ENCODE data around the gene ABCA10. TPM values are rescaled to one million over a fixed set of nuclear protein-coding genes. Genes with fewer than 3 reads are reported as not detected.
"Not testable (repeated sequence)": the region's sequence is repeated elsewhere in the genome, so short reads cannot be mapped to it uniquely, and the experiment has no call there.

Gene ABCA10
- polyA plus RNA-seq, 3 donors, result 1.8 to 25.1 (median 6.9) TPM

DNA sequence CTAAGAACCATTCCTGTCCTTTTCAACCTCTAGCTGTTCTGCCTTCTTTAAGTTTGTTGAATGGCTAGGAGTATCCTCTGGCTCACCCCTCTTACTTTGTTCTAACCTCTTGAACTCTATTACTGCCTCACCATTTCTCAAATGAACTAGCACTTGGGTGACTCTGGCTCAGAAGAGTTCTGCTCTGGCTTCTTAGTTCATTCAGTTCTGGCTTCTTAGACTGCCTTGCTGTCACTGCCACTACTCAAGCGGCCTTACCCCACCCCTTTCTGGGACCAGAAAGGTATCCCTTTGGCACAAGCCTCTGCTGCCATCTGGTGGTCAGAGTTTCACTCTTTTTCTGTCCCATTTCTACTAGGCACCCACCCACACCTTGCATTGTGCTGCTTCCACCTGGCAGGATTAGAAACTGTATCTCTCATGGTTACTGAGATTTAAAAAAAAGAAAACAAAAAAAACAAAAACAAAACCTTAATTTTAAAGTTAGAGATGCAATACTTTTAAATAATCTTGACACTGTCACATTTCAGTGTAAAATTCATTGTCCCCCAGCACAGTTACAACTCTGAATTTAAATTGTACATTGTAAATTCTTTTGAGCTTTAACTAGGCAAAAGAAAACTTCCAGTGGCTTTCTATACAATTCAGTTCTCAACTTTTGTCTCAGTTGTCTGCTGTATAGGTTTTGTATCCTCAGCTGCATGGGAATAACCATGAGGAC, 6.9 kb upstream of the ABCA10 start:
- WGBS, 3 donors, result 3 to 39% (median 8%) methylated on average over 1 of the region's 1 CpG
- no peak overlapping the region for H3K27ac ChIP-seq (ENCODE audit: low read depth, low read length)

GRCh38 chr17:69232650-69233049, 4.0 kb upstream of the ABCA10 start:
- no peak overlapping the region for H3K27ac ChIP-seq (ENCODE audit: low read depth, low read length)

GRCh38 chr17:69231521-69231920, 2.9 kb upstream of the ABCA10 start:
- 79 to 100% (median 88%) methylated on average over 1 of the region's 1 CpG for WGBS, 3 donors

GRCh38 chr17:69230939-69231338, 2.3 kb upstream of the ABCA10 start:
- 95 to 97% (median 96%) methylated on average over 3 of the region's 3 CpGs for WGBS, 3 donors

More at GRCh38 chr17:69231521-69231920, 2.9 kb upstream of the ABCA10 start:
- H3K27ac ChIP-seq (ENCODE audit: low read depth, low read length), result no peak overlapping the region

DNA sequence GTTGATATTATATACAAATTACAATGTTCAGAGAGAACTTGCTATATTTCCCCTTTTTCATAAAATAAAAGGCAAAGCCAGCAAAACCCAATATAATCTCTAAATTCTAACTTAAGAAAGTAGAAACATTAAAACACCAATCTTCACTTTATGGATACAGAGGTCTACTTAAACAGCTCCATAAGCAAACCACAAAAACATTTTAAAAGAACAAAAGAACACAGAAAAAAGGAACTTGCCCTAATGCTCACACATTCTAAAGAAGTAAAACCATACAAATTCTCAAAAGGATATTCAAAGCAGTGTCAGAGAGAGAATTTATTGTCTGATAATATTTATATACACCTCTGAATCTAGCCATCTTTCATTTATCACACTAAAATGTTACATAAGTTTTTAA, 606 bp downstream of the ABCA10 start:
- no peak overlapping the region for H3K27ac ChIP-seq (ENCODE audit: low read depth, low read length)

More at GRCh38 chr17:69230939-69231338, 2.3 kb upstream of the ABCA10 start:
- no peak overlapping the region for H3K27ac ChIP-seq (ENCODE audit: low read depth, low read length)

GRCh38 chr17:69227541-69227940, 1.1 kb downstream of the ABCA10 start:
- WGBS, 3 donors, result 23 to 83% (median 29%) methylated on average over 2 of the region's 2 CpGs
- no peak overlapping the region for H3K27ac ChIP-seq (ENCODE audit: low read depth, low read length)

GRCh38 chr17:69223809-69224208, 4.8 kb downstream of the ABCA10 start:
- no peak overlapping the region for H3K27ac ChIP-seq (ENCODE audit: low read depth, low read length)
- 80 to 94% (median 80%) methylated on average over 3 of the region's 3 CpGs for WGBS, 3 donors

DNA sequence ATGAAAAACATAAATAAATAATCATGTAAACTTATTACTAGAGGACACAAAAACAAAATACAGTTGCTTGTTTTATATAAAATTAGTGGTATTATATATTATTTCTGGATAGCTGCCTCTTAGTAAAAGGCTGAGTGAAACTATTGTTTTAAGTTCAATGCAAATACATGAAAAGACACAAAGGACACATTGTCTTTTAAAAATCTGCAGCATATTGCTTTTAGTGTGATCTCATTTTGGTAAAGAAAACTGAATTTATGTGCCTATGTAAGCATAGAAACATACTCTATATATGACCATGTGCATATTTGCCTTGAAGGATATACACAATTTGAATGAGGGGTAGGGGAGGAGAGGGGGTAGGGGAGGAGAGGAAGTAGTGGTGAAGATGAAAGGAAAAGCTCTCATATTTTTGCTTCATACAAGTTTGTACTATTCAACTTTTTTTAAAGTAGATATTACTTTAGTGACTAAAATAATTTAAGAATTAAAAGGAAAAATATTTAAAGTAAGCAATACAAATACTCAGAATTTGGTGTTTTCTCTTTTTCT, 5.8 kb downstream of the ABCA10 start:
- H3K27ac ChIP-seq (ENCODE audit: low read depth, low read length), result no peak overlapping the region

GRCh38 chr17:69220098-69220497, 8.5 kb downstream of the ABCA10 start:
- 52 to 89% (median 81%) methylated on average over 1 of the region's 1 CpG for WGBS, 3 donors
- no peak overlapping the region for H3K27ac ChIP-seq (ENCODE audit: low read depth, low read length)

GRCh38 chr17:69218986-69219385, 9.6 kb downstream of the ABCA10 start:
- no peak overlapping the region for H3K27ac ChIP-seq (ENCODE audit: low read depth, low read length)
- WGBS, 3 donors, result 84 to 91% (median 90%) methylated on average over 3 of the region's 3 CpGs

- H3K27ac ChIP-seq (ENCODE audit: low read depth, low read length), result no peak overlapping the region
- WGBS, 3 donors, result 92 to 95% (median 94%) methylated on average over 9 of the region's 9 CpGs
Measured at GRCh38 chr17:69213059-69213813, 15.4 kb downstream of the ABCA10 start.

DNA sequence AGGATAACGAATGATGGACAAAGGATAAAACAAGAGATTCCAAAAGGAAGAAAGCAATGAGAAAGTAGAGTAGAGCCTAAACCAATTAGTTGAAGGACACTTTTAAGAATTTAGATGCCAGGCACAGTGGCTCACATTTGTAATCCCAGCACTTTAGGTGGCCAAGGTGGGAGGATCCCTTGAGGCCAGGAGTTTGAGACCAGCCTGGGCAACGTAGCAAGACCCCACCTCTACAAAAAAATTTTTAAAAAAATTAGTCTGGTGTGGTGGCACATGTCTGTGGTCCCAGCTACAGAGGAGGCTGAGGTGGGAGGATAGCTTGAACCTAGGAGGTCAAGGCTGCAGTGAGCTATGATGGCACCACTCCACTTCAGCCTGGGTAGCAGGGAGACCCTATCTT, 20.0 kb downstream of the ABCA10 start:
- no peak overlapping the region for H3K27ac ChIP-seq (ENCODE audit: low read depth, low read length)
- 92 to 95% (median 95%) methylated on average over 2 of the region's 2 CpGs for WGBS, 3 donors

- H3K27ac ChIP-seq (ENCODE audit: low read depth, low read length), result no peak overlapping the region
- 58 to 89% (median 63%) methylated on average over 4 of the region's 4 CpGs for WGBS, 3 donors
Measured at GRCh38 chr17:69207151-69207550, 21.5 kb downstream of the ABCA10 start.

DNA sequence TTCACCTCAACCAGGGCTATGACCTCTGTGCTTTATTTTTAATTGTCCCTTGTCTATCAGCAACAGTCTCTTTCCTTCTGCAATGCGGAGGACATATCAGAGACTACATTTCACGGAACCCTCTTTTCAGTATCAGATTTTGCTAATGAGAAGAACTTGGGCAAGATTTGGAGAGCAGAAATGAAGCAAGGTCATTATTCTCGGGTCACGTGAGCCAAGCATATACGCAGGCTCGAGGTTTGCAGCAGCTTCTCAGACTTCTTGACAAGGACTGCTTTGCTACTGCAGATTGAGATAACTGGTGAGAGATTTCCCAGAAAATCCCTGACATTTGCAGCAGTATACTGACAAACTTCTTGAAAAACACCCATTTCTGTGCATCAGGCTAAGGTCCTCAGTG, 30.4 kb downstream of the ABCA10 start:
- H3K27ac ChIP-seq (ENCODE audit: low read depth, low read length), result no peak overlapping the region
- WGBS, 3 donors, result 90 to 94% (median 91%) methylated on average over 6 of the region's 6 CpGs

DNA sequence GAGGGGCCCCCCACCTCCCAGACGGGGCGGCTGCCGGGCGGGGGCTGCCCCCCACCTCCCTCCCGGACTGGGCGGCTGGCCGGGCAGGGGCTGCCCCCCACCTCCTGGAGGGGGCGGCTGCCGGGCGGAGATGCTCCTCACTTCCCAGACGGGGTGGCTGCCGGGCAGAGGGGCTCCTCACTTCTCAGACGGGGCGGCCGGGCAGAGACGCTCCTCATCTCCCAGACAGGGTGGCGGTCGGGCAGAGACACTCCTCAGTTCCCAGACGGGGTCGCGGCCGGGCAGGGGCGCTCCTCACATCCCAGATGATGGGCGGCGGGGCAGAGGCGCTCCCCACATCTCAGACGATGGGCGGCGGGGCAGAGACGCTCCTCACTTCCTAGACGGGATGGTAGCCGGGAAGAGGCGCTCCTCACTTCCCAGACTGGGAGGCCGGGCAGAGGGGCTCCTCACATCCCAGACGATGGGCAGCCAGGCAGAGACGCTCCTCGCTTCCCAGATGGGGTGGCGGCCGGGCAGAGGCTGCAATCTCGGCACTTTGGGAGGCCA, 32.4 kb downstream of the ABCA10 start:
- not testable (repeated sequence) for H3K27ac ChIP-seq (ENCODE audit: low read depth, low read length)
- WGBS, 3 donors, result 96 to 97% (median 97%) methylated on average over 14 to 38 of the region's 40 CpGs

DNA sequence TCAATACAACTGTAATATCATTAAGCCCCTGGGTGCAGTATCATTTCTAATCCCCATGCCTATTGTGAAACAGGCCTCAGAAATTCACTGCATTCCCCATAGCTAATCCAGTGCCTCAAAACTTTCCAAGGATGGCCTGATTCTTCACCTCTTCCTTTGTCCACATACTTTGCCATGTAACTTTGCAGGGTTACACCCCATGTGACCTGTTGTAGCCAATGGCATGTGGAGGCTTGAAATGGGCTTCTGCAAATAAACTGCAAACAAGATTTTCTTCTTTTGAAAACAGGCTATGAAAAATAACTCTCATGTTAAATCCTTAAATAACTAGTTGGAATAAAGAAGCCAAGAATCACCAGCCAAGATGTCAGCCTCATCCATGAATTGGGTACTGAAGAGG, 35.9 kb downstream of the ABCA10 start:
- H3K27ac ChIP-seq (ENCODE audit: low read depth, low read length), result no peak overlapping the region

- WGBS, 3 donors, result 88 to 96% (median 95%) methylated on average over 2 of the region's 2 CpGs
- no peak overlapping the region for H3K27ac ChIP-seq (ENCODE audit: low read depth, low read length)
Measured at GRCh38 chr17:69188796-69189195, 39.8 kb downstream of the ABCA10 start.

DNA sequence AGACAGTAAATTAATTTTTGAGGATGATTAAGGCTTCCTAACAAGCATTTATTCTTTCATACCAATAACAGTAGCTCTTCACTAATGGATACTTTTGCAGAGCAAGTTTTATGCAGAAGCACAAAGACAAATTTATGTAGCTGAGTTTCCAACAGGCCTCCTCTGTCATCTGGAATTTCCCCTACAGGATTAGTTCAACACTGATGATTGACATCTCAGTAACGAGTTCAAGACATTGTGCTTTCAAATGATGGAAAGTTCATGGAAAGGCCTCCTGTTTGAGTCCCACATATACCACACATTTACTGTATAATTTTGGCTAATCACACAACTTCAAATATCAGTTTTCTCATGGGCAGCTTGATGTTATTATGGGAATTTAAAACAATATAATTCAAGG, 40.6 kb downstream of the ABCA10 start:
- 67 to 89% (median 76%) methylated on average over 1 of the region's 1 CpG for WGBS, 3 donors
- H3K27ac ChIP-seq (ENCODE audit: low read depth, low read length), result no peak overlapping the region

GRCh38 chr17:69187294-69187693, 41.3 kb downstream of the ABCA10 start:
- no peak overlapping the region for H3K27ac ChIP-seq (ENCODE audit: low read depth, low read length)
